NCI-H460 (cell line): ENCODE measurements around the gene C19orf53. TPM values are rescaled to one million over a fixed set of nuclear protein-coding genes. Genes with fewer than 3 reads are reported as not detected.
"Not testable (repeated sequence)": the region's sequence is repeated elsewhere in the genome, so short reads cannot be mapped to it uniquely, and the experiment has no call there.

Source experiments
- DNase-seq: peaks from one replicate; pipeline ENCODE4 v3.0.0-alpha.2; 2016; ENCODE audit warnings: low read depth; ENCODE audit errors: extremely low read depth
- polyA plus RNA-seq: library from polyadenylated mRNA; depleted of rRNA; stranded (reverse); fragments of >200 nt; gene quantifications from 2 replicates; pipeline ENCODE4 v1.2.3, GENCODE V29; 2014; cell fraction: nucleus; rRNA removed
- total RNA-seq: library from RNA; depleted of rRNA; stranded (reverse); fragments of >200 nt; shearing (Covaris generic); gene quantifications from 2 replicates; pipeline ENCODE4 v1.2.3, GENCODE V29; 2014; rRNA removed

C19orf53 gene
- 87.5 and 121 TPM in 2 replicates for total RNA-seq
- 36.4 and 67.5 TPM in 2 replicates for polyA plus RNA-seq

DNA sequence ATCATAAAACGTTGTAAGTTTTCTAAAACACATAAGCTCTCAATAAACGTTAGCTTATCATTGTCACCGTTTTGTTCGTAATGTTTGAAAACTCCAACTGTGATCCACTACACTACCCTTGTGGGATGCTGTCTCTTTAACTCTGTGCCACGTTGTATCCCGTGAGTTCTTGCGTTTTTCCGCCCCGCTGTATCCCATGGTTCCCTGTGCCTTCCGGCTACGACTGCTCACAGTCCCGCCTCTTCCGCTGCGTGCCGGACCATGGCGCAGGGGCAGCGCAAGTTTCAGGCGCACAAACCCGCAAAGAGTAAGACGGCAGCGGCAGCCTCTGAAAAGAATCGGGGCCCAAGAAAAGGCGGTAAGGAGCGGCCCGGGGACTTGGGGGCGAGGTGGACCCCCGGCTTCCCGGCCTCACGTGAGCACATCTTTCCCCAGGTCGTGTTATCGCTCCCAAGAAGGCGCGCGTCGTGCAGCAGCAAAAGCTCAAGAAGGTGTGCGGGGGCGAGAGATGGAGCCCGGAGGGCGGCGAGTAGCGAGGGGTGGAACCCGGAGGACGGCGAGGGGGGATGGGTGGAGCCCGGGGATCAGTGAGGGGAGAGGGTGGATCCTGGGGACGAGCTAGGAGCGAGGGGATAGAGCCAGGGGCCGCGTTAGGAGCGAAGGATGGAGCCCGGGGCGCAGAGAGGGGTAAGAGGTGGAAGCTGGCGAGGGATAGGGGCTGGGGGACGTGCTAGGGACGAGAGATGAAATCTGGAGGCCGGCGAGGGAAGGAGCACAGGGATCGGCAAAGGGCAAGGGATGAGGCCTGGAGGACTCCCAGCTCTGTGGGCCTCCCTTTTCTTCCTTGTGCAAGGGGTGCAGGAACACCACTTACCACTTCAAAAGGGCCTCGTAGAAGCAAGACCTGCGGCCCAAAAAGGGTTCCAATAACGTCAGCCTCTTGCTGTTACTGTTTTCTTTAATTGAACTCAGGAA is at the start of gene C19orf53:
TSS of gene C19orf53 (plus strand) at position 240 of the 975 bp plus-strand sequence. CDS start at position 262, 22 bp downstream.
- DNase-seq, result peak; percentile 83

DNA sequence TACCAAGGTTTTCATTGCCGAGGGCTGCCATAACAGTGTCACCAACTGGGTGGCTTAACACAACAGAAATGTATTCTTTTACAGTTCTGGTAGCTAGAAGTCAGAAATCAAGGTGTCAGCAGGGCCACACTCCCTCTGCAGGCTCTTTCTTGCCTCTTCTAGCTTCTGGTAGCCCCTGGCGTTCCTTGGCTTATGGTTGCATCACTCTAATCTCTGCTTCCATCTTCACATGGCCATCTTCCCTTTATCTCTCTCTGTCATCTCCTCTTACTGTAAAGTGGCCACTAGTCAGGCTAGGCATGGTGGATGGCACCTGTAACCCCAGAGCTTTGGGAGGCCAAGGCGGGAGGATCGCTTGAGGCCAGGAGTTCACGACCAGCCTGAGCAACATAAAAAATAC is 47.9 kb upstream of the C19orf53 start:
- no peak for DNase-seq

DNA sequence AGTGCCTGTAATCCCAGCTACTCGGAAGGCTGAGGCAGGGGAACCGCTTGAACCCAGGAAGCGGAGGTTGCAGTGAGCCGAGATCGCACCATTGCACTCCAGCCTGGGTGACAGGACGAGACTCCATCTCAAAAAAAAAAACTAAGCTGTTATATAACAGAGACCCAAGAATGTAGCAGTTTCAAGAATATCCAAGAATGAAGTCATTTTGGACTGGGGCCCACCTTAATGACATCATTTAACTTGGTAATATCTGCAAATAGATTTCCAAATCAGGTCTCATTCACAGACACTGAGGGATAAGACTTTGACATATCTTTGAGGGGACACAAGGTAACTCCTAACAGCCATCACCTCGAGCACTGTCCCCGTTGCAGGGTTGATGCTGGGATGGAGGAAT is 46.5 kb upstream of the C19orf53 start:
- DNase-seq, result no peak

DNA sequence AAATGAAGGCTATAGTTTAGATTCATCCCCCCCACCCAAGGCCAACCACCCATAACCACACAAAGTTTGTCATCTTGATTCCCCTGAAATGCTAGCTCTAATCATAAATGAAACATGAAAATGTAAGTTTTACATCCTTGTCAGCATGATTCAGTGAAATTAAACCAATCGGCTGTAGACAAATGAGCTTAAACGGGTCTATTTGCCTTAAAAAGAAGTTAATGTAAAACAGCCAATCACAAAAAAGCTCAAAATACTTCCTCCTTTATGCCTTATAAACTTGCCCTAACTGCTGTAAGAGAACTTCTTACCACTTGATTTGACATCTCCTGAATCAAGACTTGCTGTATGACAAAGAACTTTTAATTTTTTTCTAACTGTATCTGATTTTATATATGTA is 44.4 kb upstream of the C19orf53 start:
- no peak for DNase-seq

DNA sequence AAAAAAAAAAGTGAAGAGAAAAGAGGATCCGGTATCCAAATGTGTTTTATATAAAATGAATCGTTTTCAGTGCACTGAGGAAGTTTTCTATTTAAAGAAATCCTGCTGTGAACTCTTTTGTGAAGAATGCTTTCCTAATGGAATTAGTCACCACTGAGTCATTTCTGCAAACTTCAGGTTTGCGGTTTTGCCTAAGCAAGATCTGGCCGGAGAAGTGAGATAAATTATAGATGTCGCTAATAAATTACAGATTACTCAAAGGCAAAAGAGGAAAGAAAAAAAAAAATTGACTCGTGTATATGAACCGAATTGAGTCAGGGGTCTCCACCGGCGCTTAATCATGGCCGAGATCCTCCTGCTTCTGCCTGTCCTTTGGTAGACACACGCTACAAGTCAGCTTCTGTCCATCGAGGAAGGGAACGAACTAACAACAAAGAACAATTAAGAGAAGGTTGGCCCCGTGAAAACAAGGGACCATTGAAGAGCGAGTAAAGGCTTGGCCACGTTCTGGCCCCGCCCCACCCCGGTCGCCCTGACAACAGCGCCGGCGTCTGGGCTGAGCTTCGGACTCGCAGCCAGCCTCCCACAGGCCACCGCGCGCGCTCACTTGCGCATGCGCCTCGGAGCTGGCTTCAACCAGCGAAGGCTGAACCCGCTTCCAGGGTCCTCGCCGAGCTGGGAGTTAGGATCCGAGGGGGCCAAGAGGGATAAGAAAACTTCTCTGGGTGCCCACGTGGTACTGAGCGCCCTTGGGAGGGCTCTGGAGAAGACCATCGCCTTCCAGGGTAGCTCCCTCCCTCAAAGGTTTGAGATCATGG is 42.9 kb upstream of the C19orf53 start:
- peak; percentile 88 for DNase-seq

DNA sequence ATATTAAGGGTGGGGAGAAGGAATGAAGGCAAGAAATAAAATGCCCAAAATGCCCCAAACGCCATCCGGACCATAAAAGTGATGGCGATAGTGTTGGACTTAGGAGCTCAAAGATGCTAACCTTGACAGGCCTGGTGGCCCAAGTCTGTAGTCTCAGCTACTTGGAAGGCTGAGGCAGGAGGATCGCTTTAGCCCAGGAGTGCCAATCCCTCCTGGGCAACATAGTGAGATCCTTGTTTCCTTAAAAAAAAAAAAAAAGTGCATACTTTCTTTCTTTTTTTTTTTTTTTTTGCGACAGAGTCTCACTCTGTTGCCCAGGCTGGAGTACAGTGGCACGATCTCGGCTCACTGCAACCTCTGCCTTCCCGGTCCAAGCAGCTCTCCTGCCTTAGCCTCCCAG is 41.9 kb upstream of the C19orf53 start:
- DNase-seq, result no peak

DNA sequence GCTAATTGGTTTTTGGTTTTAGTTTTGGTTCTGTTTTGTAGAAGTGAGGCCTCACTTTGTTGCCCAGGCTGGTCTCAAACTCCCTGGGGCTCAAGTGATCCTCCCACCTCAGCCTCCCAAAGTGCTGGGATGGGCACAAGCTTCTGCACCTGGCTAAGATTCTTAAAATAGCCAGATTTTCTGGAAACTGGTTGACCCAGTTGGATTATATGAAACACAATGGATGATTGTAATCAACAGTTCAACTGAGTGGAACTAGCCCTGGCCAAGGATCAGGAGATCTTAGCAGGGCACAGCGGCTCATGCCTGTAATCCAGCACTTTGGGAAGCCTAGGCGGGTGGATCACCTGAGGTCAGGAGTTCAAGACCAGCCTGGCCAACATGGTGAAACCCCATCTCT is 39.5 kb upstream of the C19orf53 start:
- DNase-seq, result no peak

DNA sequence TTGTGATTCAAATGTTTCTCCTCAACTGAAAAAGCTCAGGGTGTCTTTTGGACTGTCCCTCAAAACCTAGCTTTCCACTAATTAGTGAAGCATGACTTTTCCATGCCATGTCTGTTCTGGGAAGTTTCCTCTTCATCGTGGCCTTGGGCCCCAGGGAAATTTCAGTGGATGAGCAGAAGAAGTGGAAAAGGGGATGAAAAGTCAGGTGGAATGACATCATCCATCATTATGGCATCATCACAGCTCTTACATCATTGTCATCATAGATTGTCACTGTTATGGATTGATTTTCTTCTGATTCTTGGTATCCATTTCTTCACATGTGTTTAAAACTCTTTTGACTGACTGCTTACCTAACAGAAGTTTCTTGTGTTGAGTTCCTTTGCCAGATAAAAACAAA is 36.2 kb upstream of the C19orf53 start:
- DNase-seq, result no peak

DNA sequence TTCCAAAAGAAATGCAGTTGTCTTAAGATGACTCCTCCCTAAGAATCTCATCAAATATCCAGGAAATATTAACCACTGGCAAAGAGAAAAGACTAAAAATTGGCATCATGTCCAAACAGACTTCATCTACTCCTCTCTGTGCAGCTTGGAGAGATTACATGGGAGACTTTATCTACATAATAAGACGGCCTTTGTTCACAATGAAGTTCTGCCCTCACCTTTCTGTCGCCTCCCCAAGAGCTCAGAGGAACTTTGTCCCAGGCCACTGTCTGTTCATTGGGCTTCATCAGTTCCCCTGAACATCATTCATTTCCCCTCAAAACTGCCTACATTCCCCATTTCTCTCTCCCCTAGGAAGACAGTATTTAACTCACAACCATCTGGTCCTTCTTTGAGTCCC is 32.4 kb upstream of the C19orf53 start:
- no peak for DNase-seq

DNA sequence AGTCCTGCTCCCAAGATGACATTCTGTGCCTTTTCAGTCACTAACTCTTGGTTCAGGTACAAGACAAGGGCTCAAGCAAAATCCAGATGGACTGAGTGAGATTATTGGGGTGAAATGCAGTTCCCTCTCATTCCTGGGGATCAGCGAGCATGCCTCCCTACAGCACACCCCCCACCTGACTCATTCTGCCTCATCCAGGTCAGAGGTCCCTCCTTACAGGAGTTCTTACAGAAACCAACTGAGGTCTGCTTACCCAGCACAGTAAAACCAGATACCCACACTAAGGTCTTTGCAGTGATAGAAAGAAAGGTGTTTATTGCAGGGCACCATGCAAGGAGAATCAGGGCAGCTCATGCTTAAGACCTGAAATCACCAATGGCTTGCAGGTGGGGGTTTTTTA is 31.5 kb upstream of the C19orf53 start:
- DNase-seq, result no peak

DNA sequence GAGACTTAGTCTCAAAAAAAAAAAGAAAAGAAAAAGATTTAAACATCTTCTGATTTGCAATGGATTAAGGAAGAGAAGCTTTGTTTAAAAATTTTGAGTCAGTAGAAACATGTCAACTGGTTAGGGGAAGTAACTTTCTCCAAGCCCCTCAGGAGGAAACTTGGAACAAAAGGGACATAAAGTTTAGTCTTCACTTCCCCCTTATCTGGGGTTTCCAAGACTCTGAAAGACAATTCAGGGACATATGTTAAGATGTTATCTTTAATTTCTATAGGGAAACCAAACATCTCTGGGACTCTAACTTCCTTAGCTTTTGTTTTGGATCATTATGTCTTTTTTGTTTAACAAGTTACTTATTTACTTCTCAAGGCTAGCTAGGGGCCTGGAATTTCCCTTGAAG is 30.1 kb upstream of the C19orf53 start:
- no peak for DNase-seq

DNA sequence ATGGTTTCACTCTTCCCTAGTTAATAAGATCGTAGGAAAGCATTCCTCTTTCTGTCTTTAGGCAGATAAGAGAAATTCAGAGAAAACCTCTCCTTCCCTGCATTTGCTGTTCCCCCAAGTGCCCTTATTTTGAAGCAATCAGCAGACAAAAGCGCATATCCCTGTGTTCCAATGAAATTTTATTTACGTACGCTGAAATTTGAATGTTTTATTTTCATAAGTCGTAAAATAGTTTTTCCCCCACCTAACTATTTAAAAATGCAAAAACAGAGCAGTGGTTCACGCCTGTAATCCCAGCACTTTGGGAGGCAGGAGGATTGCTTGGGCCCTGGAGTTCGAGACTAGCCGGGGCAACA is 27.2 kb upstream of the C19orf53 start:
- no peak for DNase-seq

DNA sequence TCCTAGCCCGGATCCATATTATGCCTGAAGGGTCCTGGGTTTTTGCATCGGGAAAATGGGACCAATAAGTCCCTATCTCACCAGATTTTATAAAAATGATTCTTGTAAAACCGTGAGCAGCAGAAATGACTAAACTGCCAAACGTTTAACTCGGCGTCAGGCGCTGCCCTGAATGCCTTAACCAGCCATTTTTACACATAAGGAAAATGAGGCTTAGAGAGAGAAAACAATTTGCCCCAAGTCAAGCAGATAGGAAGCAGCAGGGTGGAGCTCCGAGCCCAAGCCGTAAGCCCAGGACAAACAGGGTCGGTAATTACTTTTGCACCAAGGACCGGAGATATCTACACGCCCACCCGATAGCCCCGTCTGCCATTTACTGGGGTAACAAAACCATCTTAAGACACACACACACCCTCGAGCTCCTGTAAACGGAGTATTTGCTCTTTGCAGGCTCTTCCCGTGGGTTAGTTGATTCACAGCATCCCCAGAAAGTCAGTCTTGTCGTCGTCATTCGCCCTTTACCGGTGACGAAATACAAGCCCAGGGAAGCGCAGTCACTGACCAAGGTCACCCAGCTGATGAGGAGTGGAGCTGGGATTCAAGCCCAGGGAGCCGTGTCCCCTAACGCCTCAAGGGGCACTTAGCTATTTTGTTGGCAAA is 26.0 kb upstream of the C19orf53 start:
- no peak for DNase-seq

DNA sequence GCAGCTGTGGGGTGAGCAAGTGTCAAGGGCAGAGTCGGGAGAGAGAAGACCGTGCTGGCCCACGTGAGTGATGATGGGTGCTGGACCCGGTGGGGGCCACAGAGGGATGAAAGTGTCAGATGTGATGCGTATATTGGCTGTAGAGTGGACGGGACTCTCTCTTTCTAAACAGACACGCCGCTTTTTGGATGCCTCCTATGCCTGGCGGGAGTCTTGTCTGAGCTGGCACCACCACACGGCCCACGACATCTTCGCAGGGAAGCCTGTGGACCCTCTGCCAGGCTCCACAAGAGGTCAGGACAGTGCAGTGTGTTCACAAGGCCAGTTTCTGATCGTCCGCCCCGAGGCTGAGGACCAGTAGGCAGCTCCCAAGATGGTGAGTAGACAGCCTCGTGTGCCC is 22.8 kb upstream of the C19orf53 start:
- no peak for DNase-seq

DNA sequence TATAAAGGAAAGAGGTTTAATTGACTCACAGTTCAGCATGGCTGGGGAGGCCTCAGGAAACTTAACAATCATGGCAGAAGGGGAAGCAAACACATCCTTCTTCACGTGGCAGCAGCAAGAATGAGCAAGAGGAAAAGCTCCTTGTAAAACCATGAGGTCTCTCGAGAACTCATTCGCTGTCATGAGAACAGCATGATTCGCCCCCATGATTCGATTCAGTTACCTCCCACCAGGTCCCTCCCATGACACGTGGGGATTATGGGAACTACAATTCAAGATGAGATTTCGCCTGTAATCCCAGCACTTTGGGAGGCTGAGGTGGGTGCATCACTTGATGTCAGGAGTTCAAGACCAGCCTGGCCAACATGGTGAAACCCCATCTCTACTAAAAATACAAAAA is 20.6 kb upstream of the C19orf53 start:
- not testable (repeated sequence) for DNase-seq

DNA sequence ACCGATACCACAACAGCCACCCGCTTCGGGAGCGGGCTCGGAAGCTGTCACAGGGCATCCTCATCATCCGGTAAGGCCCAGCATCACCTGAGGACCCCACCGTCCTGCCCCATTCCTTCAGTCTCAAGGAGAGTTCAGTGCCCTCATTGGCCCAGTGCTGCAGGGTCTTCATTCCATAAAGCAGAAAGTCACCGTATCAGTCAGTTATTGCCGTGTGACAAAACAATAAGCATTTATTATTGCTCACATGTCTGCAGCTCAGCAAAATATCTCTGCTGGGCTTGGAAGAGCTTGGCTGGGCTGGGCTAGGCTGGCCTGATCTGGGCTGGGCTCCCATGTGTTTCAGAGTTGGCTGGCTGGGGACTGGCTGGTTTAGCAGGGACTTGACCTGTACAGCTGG is 18.0 kb upstream of the C19orf53 start:
- DNase-seq, result no peak

DNA sequence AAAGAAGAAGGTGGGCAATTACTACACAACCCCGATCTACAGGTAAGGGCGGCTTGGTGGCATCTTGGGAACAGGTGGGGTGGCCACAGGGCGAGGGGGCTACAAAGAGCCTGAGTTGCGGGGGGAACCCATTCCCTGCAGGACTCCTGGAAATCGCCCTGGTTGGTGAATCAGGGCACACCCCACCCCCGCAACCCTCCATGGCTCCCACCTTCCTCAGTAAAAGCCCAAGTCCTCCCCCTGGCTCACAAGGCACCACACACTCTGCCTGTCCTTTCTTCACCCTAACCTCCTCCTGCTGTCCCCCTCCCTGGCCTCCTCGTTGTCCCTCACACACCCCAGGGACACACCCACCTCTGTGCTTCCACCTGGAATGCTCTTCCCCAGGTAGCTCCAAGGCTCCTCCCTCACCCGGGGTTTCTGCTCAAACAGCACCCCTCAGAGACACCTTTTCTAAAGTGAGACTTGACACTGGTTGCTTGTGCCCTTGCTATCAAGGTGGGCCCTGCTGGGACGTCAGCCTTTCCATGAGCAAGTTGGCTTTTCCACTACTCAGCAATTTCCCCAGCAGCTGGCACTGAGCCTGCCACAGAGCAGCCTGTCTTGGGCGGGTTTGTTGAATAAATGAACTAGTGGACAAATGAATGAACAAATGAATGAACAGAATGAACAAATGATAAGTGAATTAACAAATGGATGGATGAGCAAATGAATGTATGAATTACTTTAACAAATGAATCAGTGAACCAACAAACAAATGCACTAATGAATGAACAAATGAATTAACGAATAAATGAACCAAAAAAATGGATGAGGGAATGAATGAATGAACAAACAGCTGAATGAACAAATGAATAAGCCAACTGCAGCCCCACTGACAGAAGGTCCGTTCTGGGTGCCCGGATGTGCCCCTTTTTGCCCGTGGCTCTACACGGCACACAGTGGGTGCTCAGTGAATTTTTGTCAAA is 16.2 kb upstream of the C19orf53 start:
- DNase-seq, result no peak

DNA sequence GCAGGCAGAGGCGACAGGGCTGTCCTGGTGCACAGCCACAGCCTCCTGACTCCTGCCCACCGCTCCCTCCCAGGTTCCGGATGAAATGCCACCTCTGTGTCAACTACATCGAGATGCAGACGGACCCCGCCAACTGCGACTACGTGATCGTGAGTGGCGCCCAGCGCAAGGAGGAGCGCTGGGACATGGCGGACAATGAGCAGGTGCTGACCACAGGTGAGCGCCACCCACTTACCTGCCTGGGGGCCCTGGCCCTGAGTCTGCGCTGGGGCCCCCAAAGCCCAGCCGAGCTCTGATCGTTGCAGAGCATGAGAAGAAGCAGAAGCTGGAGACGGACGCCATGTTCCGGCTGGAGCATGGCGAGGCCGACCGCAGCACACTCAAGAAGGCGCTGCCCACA is 15.5 kb upstream of the C19orf53 start:
- DNase-seq, result no peak

DNA sequence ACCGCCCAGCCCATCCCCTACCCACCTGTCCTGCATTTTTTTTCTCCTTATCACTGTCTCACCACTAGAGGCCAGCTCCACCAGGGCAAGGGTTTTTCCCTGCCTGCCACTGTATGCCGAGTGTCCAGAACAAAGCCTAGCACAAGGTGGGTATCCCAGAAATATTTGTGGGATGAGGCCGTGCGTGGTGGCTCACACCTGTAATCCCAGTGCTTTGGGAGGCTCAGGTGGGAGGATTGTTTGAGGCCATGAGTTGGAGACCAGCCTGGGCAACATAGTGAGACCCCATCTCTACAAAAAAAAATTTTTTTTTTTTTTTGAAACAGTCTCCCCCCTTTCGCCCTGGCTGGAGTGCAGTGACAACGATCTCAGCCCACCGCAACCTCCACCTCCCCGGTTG is 12.8 kb upstream of the C19orf53 start:
- DNase-seq, result no peak
